Measurements from ENCODE around the gene ADAMTS9. TPM values are rescaled to one million over a fixed set of nuclear protein-coding genes. Genes with fewer than 3 reads are reported as not detected.

Gene ADAMTS9
- total and polyA plus RNA-seq, 2 experiments from 2014 or later, result 0.31 to 0.81 TPM

GRCh38 chr3:64546856-64547255, 140.9 kb downstream of the ADAMTS9 start:
- DNase-seq (ENCODE audit: low spot score) (no peak), ATAC-seq (no peak)
- Histone ChIP-seq H3K36me3 (ENCODE audit: insufficient read depth) (no peaks in the 10 kb centered on the region), H2AFZ (0 out of 2 replicates have a peak overlapping the region, but pooled peaks have one; percentile 23), H3K27me3 (ENCODE audit: insufficient read depth) (no peaks in the 10 kb centered on the region), H3K4me1 (ENCODE audit: insufficient read depth) (no peaks in the 10 kb centered on the region), H4K20me1 (replicated peaks; ENCODE audit: insufficient read depth) (no peaks in the 10 kb centered on the region), H3K79me2 (replicated peaks; ENCODE audit: insufficient read depth) (no peaks in the 10 kb centered on the region), H3K27ac (ENCODE audit: low read depth) (no peak overlapping the region), H3F3A (replicated peaks; ENCODE audit: low read depth) (no peaks in the 10 kb centered on the region), H3K4me3 (no peak overlapping the region), H3K4me2 (no peak overlapping the region), H3K9me2 (ENCODE audit: insufficient read depth) (no peaks in the 10 kb centered on the region)
- no peaks in the 10 kb centered on the region; the same call in 1 of the 3 replicates for H3K9me3 Mint-ChIP-seq
- peaks cover 4% of the 10 kb centered on the region for H3K27me3 Mint-ChIP-seq (ENCODE audit: insufficient read depth, low read depth, poor library complexity)
- TF ChIP-seq POLR2AphosphoS5 (IDR thresholded peaks at IDR 0.05; ENCODE audit: low read depth), result no peak
- TF ChIP-seq STAT1 (IDR thresholded peaks at IDR 0.05; ENCODE audit: unreplicated experiment), result no peak
- no peak for TF ChIP-seq NANOG (IDR thresholded peaks at IDR 0.05; ENCODE audit: borderline replicate concordance)
- no peak for TF ChIP-seq ZNF114 (CRISPR knock-in tag; IDR thresholded peaks at IDR 0.05)
- no peak for TF ChIP-seq ETS1 (IDR thresholded peaks at IDR 0.05)
- no peak for TF ChIP-seq EZH2phosphoT487 (IDR thresholded peaks at IDR 0.05; ENCODE audit: unreplicated experiment)
- TF ChIP-seq REST (IDR thresholded peaks at IDR 0.05; ENCODE audit: unreplicated experiment), result no peak
- no peak for TF ChIP-seq EZH2 (IDR thresholded peaks at IDR 0.05; ENCODE audit: low read depth, unreplicated experiment)
- no peak for TF ChIP-seq CTCF (conservative IDR thresholded peaks at IDR 0.05; ENCODE audit: low read depth in 2 of 2)
- TF ChIP-seq JUNB (IDR thresholded peaks at IDR 0.05; ENCODE audit: unreplicated experiment), result no peak
- no peak for TF ChIP-seq ZNF331 (CRISPR knock-in tag; IDR thresholded peaks at IDR 0.05; ENCODE audit: low read depth)
- no peak for TF ChIP-seq CREB1 (CRISPR knock-in tag; IDR thresholded peaks at IDR 0.05; ENCODE audit: low read depth)
- no peak for TF ChIP-seq ZNF462 (CRISPR knock-in tag; IDR thresholded peaks at IDR 0.05)
- no peak overlapping the region for H3K4me3 Mint-ChIP-seq
- H3K27ac Mint-ChIP-seq, result no peak overlapping the region
- no peaks in the 10 kb centered on the region for H3K36me3 Mint-ChIP-seq (ENCODE audit: low read depth)
- no peaks in the 10 kb centered on the region; the same call in none of the 3 replicates for H3K4me1 Mint-ChIP-seq
